ENCODE results near the gene HAUS8.
"Not testable (repeated sequence)": the region's sequence is repeated elsewhere in the genome, so short reads cannot be mapped to it uniquely, and the experiment has no call there.

Gene HAUS8

GRCh38 chr19:17101686-17102628 is 26.7 kb upstream of the HAUS8 start:
- no peak for DNase-seq

- DNase-seq = peak; percentile 85
Measured at GRCh38 chr19:17098326-17098725, 23.1 kb upstream of the HAUS8 start.

GRCh38 chr19:17097593-17098126 is 22.4 kb upstream of the HAUS8 start:
- peak; percentile 90 for DNase-seq

- no peak for DNase-seq
Measured at GRCh38 chr19:17095141-17095919, 20.1 kb upstream of the HAUS8 start.

- not testable (repeated sequence) for DNase-seq
Measured at GRCh38 chr19:17094694-17095093, 19.4 kb upstream of the HAUS8 start.

GRCh38 chr19:17092696-17093095 is 17.4 kb upstream of the HAUS8 start:
- DNase-seq = no peak

- no peak for DNase-seq
Measured at GRCh38 chr19:17091758-17092333, 16.6 kb upstream of the HAUS8 start.

- no peak for DNase-seq
Measured at GRCh38 chr19:17090583-17090982, 15.3 kb upstream of the HAUS8 start.

- DNase-seq = no peak
Measured at GRCh38 chr19:17088552-17088951, 13.3 kb upstream of the HAUS8 start.

- DNase-seq = no peak
Measured at GRCh38 chr19:17086834-17087233, 11.6 kb upstream of the HAUS8 start.

- no peak for DNase-seq
Measured at GRCh38 chr19:17086120-17086519, 10.9 kb upstream of the HAUS8 start.

- no peak for DNase-seq
Measured at GRCh38 chr19:17081672-17082630, 6.7 kb upstream of the HAUS8 start.

GRCh38 chr19:17080440-17080801 is 5.2 kb upstream of the HAUS8 start:
- no peak for DNase-seq

- DNase-seq = peak; percentile 83
Measured at GRCh38 chr19:17079710-17080439, 4.6 kb upstream of the HAUS8 start.

- DNase-seq = no peak
Measured at GRCh38 chr19:17078920-17079709, 3.9 kb upstream of the HAUS8 start.

- DNase-seq = no peak
Measured at GRCh38 chr19:17078036-17078919, 3.0 kb upstream of the HAUS8 start.

GRCh38 chr19:17077447-17078028 is 2.3 kb upstream of the HAUS8 start:
- no peak for DNase-seq

GRCh38 chr19:17076543-17076991 is 1.3 kb upstream of the HAUS8 start:
- DNase-seq = no peak
